GM21786 (cell line): ENCODE data around the gene MED28.
"Not testable (repeated sequence)": the region's sequence is repeated elsewhere in the genome, so short reads cannot be mapped to it uniquely, and the experiment has no call there.

ENCODE experiments used
- ATAC-seq: cut with Tn5 transposase; IDR thresholded peaks from one replicate; pipeline ENCODE4 v1.9.1; 2021; ENCODE audit not compliant: unreplicated experiment

MED28 gene

DNA sequence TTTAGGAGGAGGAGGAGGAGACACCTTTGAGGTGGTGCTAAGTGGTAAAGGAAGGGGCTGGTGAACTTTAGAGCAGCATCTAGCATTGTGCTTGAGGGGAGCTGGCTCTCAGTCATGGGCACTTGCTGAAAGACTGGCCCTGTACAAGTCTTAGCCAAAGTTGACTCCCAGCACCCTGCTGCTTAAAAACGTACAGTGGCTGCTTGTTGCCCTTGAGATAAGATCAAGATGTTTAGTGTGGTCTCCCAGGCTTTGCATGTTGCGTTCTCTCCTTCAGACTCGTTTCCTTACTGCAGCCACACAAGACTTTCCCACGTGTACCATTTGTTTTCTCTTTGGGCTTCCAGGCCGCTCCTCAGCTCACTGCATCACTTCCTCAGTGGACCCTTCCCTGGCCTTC, 1.8 kb downstream of the MED28 start:
- no peak for ATAC-seq

DNA sequence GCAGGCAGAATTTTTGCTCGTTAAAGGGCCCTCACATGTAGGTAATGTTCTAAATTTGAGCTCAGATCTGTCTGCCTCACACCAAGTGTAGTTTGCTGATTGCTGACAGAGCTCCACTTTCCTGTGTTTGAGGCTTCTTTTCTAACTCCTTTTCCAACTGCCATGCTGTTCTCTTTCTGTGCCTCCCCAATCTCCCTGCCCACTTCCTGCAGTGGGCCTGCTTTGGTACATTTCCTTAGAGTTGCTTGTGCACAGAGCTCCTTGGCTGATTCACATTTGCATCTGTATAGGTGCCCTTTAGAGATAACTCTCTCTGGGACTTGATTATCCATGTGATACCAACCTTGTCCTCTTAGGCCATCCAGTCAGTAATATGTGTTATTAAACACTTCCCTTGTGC, 4.5 kb downstream of the MED28 start:
- no peak for ATAC-seq

DNA sequence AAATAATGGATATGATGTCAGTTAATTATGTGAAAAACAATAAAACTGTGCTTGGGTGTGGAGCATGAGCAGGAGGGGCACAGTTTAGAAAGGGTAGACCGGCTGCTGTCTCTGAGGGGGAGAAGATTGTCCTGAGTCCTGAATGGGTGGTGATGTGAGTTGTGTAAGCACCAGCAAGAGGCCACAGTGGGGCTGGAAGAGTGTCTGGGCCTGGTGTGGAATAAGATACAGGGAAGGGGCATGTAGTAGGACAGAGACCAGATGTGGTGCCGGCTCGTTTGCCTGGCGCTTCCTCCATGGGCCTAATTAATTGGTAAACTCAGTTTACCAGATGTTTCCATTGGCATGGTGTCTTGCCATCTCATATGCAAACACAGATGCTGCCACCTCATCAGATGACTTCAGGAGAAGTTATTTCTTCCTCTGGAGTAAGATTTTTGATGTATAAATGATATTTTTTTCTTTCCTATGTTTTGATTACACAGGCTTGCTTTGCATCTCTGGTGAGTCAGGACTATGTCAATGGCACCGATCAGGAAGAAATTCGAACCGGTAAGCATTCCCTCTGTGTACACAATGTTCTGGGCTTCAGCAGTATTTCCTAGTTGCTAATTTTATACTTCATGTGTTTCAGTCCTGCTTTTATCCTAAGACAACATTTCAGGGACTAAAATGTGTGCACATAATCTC, 5.1 kb downstream of the MED28 start:
- no peak for ATAC-seq

DNA sequence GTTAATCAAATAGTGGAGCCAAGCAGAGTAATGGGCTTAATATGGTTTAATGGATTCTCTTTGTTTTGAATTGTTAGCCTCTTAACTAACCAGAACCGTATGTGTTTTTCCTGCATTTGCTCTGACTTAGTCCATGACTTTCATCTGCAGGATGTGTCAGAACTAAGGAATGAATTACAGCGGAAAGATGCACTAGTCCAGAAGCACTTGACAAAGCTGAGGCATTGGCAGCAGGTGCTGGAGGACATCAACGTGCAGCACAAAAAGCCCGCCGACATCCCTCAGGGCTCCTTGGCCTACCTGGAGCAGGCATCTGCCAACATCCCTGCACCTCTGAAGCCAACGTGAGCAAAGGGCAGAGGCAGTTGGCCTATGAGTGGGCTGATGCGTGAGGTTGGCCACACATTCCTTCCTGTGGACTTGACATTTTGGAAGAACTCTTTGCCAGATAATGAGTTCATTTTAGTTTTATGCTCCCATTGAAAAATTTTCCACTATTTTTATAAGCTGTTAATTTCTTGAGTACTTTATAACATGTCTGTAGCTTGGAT, 9.1 kb downstream of the MED28 start:
- ATAC-seq = no peak

DNA sequence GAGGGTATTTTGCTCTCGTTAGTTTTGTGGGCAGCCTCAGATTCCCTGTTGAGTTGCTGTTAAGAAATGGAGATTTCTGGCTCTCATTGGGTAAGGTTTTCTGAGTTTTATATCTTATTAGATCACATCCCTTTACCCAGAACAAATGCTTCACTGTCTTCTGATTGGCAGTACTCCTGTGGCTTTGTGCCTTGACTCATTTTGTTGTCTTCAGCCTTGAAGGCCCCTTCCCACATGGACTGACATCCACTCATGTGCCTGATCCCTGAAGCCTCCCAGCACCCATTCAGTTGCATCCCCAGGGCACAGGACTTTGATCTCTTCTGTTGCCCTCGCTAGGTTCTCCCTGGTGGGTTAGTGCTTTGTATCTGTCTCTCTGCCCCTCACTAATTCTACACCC, 10.4 kb downstream of the MED28 start:
- no peak for ATAC-seq

DNA sequence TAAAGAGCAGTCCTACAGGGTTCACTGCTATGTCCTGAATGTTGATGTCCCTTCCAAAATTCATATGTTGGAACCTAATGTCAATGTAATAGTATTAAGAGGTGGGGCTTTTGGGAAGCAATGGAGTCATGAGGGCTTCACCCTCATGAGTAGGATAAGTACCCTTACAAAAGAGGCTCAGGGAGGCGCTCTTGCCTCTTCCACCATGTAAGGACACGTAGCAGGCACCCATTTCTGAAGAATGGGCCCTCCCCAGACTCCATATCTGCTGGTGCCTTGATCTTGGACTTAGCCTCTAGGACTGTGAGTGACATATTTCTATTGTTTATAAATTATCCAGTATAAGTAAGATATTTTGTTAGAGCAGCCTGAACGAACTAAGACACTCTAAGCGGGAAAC, 15.8 kb downstream of the MED28 start:
- ATAC-seq = no peak

DNA sequence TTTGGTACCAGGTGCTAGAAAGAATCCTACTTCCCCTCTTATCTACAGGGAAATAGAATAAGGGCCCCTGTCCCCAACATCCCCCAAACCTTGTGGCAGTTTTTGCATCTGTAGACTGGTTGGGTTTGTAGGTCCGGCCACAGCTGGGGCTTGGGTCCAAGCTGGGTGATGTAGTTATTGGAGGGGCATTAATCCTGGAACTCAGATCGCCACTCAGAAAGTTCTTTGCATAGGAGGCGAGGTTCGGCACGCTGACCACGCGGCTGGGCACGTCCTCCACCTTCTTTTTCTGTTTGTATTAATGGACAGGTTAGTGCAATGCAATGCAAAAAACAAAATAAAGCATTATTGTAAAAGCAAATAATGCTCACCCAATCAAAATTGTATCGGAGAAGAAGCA, 19.2 kb downstream of the MED28 start:
- no peak for ATAC-seq

DNA sequence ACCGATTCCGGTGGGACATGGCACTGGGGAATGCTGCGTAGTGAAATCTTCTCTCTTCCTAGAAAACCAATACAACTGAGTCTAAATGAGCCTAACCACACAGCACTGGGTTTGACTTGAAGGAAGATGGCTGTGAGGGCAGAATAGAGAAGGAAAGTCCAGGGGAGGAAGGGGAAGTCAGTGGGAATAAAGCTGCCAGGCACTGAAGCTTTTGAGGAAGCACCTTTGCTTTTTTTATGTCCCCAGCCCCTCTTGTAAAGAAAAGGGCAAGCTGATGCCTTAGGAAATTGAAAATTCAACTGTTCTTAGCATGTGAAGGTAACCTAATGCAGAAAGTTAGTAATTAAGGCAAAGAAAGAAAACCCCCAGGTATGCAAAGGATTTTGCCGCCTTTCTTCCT, 20.6 kb downstream of the MED28 start:
- ATAC-seq = no peak

DNA sequence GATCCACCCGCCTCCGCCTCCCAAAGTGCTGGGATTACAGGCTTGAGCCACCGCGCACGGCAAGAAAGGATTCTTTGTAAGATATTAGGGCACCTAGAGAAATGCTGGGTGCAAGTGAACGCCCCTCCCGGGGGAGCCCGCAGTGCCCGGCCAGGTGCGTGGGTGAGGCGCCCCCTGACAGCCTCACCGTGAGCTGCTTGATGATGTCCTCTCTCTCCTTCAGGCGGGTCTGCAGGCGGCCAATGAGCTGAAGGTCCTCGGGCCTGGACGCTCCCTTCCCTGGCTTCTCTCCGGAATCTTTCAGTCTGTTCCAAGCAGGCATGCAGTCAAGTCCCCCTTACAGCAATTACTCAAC, 21.9 kb downstream of the MED28 start:
- ATAC-seq = no peak

DNA sequence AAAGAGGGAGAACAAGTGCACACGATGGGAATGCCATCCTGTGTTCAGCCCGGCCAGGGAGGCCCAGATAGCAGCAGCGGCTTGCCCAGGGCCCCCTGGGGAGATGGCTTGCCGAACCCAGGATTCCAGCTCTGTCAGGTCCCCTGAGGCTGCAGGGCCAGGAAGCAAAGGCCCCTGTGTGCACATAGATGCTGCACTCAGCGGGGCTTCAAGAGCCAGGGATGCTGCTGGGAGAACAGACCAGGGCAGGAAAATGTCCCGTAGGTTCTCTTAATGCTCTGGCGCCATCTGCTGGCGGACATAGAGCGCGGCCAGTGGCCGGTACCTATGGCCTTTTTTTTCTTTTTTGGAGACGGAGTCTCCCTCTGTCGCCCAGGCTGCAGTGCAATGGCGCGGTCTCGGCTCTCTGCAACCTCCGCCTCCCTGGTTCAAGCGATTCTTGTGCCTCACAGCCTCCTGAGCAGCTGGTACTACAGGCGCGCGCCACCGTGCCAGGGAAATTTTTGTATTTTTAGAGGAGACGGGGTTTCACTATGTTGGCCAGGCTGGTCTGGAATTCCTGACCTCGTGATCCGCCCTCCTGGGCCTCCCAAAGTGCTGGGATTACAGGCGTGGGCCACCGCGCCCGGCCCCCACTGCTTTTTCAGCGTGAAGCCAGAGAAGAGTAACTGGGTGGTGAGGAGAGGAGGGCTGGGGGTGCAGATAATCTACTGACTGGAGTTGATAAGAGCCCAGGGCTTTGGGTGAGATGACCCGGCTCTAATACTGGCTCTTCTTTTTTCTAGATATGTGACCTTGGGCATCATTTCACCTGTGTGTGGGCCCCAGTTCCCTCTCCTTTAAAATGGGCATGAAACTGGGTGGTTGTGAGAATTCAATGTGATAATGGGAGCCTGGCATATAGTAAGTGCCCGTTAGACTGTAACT, 22.5 kb downstream of the MED28 start:
- peak; percentile 90 for ATAC-seq

DNA sequence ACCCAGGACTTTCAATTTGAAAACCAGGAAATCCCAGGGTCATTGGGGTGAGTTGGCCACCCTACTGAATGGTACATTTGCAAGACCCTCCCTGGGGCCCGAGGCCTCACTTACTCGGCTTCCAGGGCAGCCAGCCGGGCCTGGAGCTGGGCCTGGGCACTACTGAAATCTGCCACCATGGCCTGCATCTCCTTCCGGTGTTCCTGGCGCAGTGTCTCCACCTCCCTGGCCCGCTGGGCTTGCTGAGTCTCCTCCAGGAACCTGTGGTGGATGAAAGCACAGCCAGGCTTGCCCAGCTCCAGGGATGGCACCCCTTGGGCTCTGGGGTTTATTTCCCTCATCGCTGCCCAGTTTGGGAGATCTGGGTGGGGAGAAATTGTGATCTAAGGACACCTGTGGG, 24.7 kb downstream of the MED28 start:
- ATAC-seq = no peak

DNA sequence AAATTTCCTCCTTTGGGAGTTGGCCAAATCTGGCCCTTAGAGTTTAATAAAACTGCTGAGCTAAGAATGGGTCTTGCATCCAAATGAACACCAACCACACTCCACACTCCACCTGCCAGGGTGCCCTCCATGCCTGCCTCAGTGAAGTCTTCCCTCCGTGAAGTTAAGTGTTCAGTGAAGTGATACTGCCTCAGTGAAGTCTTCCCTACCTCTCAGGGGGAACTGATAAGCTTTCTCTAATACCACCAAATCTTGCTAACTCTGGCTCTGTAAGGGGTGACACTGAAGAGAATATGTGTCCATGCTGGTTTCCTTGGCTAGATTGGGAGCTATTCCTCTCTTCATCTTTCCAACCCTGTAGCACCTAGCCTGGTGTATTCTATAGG, 27.9 kb downstream of the MED28 start:
- no peak for ATAC-seq

DNA sequence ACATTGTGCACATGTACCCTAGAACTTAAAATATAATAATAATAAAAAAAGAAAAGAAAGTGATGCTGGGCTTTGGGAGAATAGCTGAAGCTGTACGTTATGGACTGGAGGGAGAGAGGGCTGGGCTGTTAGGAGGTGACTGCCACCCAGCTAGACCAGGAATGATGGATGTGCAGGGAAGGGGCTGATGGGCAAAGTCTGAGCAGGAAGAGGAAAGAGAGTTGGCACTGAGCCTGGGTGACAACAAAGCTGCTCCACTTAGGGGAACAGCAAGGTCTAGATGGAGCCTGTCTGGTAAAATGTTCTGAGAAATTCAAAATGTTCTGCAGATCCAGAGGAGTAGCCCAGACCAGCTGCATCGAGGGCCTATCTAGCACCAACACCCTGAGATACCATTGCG, 32.3 kb downstream of the MED28 start:
- no peak for ATAC-seq

DNA sequence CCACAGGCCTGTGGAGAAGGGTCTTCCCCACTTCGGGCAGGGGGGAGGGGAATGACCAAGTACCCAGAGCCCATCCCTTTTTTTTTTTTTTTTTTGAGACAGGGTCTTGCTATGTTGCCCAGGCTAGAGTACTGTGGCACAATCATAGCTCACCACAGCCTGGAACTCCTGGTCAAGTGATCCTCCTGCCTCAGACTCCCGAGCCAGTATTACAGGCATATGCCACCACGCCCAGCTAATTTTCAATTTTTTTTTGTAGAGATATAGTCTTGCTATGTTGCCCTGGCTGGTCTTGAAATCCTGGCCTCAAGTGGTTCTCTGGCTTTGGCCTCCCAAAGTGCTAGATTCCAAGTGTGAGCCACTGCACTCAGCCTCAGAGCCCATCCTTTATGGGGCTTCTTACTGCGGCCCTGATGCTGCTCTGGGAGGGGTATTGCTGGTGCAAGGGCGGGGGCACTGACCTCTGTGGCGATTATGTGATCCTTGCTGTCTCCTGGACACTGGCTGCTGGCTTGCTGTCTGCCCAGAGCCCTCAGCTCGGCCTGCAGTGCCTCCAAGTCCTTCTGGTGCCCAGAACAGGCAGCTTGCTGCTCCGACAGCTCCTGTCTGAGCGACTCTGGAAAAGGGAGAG, 32.9 kb downstream of the MED28 start:
- no peak for ATAC-seq

DNA sequence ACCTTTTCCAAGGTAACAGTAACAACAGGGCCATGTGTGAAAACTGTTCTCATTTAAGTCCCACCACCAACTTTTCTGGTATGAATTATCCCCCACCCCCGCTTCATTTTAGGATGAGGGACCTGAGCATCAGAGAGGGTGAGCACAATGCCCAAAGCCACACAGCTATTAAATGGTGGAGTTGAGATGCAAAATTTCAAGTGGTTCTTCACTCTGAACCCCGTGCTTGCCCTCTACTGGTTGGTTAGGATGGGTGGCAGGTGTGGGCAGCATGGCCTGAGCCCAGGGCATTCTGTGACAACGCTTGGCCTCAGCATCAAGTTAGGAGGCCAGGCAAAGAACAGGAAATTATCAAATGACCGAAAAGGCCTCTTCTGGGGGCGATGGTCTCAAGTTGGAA, 33.5 kb downstream of the MED28 start:
- no peak for ATAC-seq

DNA sequence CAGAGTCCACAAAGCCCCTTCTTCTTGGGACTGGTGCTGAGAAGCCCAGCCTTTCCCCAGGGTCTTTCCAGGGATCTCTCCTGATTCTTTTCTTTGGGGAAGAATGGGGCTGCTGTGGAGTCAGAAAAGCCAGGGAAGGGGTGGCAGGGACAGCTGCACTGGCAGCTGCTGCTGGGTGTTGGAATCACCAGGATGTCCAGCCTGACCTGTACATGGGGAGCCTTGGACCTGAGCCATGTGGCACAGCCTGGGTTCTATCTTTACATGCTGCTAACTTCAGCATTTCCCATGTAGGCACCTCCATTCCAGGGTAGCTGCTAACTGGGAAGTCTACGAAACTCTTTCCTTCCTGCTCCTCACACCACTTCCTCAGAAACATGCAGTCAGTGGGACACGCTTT, 36.0 kb downstream of the MED28 start:
- ATAC-seq = no peak

DNA sequence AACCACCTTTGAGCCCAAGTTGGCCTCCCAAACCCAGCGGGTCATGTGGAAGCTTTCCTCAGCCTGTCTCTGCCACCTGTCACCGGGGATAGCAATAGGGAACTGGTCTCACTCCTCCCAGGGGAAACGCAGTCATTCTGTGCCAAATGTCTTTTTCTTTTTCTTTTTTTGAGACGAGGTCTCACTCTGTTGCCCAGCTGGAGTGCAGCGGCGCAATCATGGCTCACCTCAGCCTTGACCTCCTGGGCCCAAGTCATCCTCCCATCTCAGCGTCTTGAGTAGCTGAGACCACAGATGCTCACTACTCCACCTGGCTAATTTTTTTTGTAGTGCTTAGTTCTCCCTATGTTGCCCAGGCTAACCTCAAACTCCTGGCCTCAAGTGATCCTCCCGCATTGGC, 40.3 kb downstream of the MED28 start:
- ATAC-seq = no peak

DNA sequence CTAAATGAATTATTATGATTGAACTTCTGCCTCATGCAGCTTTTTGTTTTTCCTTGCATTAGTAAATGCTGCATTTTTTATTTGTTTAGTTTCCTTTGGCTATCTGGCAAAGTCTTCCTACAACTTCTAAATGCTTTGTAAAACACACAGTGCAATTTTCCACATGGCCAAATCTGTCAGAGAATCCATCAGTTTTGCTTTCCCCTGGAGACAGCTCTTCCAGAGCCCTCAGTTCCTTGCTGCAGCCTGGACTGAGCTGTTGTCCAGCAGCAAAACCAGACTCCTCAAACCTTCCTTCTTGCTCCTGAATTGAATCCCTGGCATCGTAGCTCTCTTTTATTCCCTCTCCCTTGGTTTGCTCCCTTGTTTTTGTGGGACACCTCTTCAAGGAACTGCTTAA, 42.6 kb downstream of the MED28 start:
- ATAC-seq = no peak

DNA sequence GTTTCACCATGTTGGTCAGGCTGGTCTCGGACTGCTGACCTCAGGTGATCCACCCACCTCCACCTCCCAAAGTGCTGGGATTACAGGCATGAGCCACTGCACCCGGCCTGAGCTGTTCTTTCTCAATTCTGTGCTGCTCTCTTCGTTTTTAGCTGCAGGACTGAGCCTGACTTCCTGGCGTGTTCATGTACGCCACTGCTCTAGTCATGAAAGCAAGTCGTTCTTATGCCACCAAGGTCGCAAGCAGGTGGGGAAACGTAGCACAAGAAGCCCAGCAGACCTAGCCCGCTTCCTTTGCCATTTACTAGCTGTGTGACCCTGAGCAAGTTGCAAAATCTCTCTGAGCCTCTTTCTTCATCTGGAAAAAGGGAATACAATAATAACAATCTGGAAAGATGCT, 43.4 kb downstream of the MED28 start:
- no peak for ATAC-seq

DNA sequence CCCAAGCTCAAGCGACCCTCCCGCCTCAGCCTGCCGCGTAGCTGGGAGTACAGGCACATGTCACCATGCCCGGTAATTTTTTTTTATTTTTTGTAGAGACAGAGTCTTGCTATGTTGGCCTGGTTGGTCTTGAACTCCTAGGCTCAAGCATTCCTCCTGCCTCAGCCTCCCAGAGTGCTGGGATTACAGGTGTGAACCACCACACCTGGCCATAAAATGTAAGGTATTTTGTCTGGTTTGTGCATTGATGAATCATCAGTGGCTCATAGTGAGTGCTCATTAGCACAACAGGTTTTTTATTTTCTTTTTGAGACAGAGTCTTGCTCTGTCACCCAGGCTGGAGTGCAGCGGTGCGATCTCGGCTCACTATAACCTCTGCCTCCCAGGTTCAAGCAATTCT, 44.8 kb downstream of the MED28 start:
- not testable (repeated sequence) for ATAC-seq

DNA sequence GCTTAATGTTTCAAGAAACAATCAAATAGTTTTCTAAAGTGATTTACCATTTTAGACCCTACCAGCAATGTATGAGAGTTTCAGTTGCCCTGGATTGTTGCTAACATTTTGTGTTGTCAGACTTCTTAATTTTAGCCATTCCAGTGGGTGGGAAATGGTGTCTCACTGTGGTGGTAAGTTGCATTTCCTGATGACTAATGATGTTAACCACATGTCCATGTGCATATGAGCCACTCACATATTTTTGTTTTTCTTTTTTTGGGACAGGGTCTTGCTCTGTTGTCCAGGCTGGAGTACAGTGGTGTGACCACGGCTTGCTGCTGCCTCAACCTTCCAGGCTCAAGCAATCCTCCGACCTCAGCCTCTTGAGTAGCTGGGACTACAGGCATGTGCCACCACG, 48.3 kb downstream of the MED28 start:
- ATAC-seq = no peak

DNA sequence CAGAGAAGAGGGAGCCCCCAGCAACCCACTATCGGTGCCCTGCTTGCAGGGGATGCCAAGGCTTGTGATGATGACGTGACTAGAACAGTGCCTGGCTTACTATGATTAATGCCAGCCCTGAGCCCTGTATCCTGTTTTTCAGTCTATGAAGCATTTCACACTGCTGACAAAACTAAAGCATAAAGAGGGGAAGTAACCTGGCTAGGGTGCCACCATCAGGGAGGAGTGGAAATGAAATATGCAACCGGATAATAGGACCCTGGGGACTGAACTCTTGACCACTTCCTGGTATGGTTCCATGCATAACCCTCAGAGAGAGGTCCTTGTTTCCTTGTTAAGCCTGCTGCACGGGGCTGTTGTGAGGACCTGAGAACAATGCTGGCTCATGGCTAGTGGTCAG, 50.3 kb downstream of the MED28 start:
- ATAC-seq = peak; percentile 95
